ENCODE data around the gene NDRG4. TPM values are rescaled to one million over a fixed set of nuclear protein-coding genes. Genes with fewer than 3 reads are reported as not detected.

Gene NDRG4
- total and polyA plus RNA-seq, 2 experiments from 2014 or later = 16.3 to 32.1 TPM

GRCh38 chr16:58462499-58462996 lies 37.4 kb upstream of the NDRG4 start (continued):
- TF ChIP-seq ZNF462 (CRISPR knock-in tag; IDR thresholded peaks at IDR 0.05) = no peak

GRCh38 chr16:58462997-58463941 lies 36.7 kb upstream of the NDRG4 start:
- peak overlapping the region; percentile 59; the same call in 2 of the 3 replicates for H3K4me3 Mint-ChIP-seq
- H4K20me1 ChIP-seq (replicated peaks; ENCODE audit: insufficient read depth) = no peaks in the 10 kb centered on the region
- no peak overlapping the region for H3K27ac ChIP-seq (ENCODE audit: low read depth)
- peak overlapping the region; percentile 68 for H3K4me3 ChIP-seq
- peaks cover 63% of the 10 kb centered on the region for H3K27me3 ChIP-seq (ENCODE audit: insufficient read depth)
- peaks cover 14% of the 10 kb centered on the region for H3K4me1 Mint-ChIP-seq
- peak; percentile 56 for DNase-seq (ENCODE audit: low spot score)
- H3K27me3 Mint-ChIP-seq (ENCODE audit: insufficient read depth, low read depth, poor library complexity) = peaks cover 50% of the 10 kb centered on the region
- no peaks in the 10 kb centered on the region for H3K36me3 Mint-ChIP-seq (ENCODE audit: low read depth)
- H3F3A ChIP-seq (replicated peaks; ENCODE audit: low read depth) = no peaks in the 10 kb centered on the region; the same call in 1 of the 2 replicates
- peak overlapping the region; percentile 90 for H3K4me2 ChIP-seq
- H2AFZ ChIP-seq = peak overlapping the region; percentile 96
- no peak overlapping the region for H3K27ac Mint-ChIP-seq
- peaks cover 11% of the 10 kb centered on the region; the same call in 1 of the 2 replicates for H3K4me1 ChIP-seq (ENCODE audit: insufficient read depth)
- no peaks in the 10 kb centered on the region for H3K79me2 ChIP-seq (replicated peaks; ENCODE audit: insufficient read depth)
- peak; percentile 19 for ATAC-seq
- no peak for TF ChIP-seq ZNF331 (CRISPR knock-in tag; IDR thresholded peaks at IDR 0.05; ENCODE audit: low read depth)
- TF ChIP-seq EZH2 (IDR thresholded peaks at IDR 0.05; ENCODE audit: low read depth, unreplicated experiment) = peak; percentile 58
- H3K9me3 Mint-ChIP-seq = no peaks in the 10 kb centered on the region
- no peaks in the 10 kb centered on the region for H3K9me2 ChIP-seq (ENCODE audit: insufficient read depth)
- no peaks in the 10 kb centered on the region for H3K36me3 ChIP-seq (ENCODE audit: insufficient read depth)
